Thyroid gland (tissue), 4 donors: ENCODE results near the gene ABHD1. TPM values are rescaled to one million over a fixed set of nuclear protein-coding genes. Genes with fewer than 3 reads are reported as not detected.
"Not testable (repeated sequence)": the region's sequence is repeated elsewhere in the genome, so short reads cannot be mapped to it uniquely, and the experiment has no call there.

Experiments
- DNase-seq, 2 donors: peaks; one replicate each; pipeline ENCODE4 v3.0.0-alpha.2; 2019
- H3K27ac ChIP-seq, 3 donors: fragments of 200-600 bp; sonication (generic); 1 replicate in 2 of 3; 2 replicates in 1 of 3; pipeline ENCODE4 v1.5.1; 2016 to 2019; ENCODE audit warnings: mild to moderate bottlenecking in 1 of 3, moderate library complexity in 1 of 3
- H3K27me3 ChIP-seq: fragments of 200-600 bp; sonication (generic); one replicate; pipeline ENCODE4 v1.5.1; 2019
- H3K36me3 ChIP-seq, 2 donors: fragments of 200-600 bp; sonication (generic); one replicate each; pipeline ENCODE4 v1.5.1; 2016 to 2019
- H3K4me1 ChIP-seq, 2 donors: fragments of 200-600 bp; sonication (generic); one replicate each; pipeline ENCODE4 v1.5.1; 2017 to 2019
- H3K4me3 ChIP-seq, 3 donors: fragments of 200-600 bp; sonication (generic); replicated peaks in 1 of 3; 1 replicate in 2 of 3; 2 replicates in 1 of 3; pipeline ENCODE4 v1.5.1; 2016; ENCODE audit warnings: mild to moderate bottlenecking in 1 of 3
- H3K9me3 ChIP-seq: fragments of 200-600 bp; sonication (generic); one replicate; pipeline ENCODE4 v1.5.1; 2017
- POLR2A ChIP-seq, 2 donors: fragments of 450-650 bp; IDR thresholded peaks; one replicate each; pipeline ENCODE4 v1.6.1; 2017; ENCODE audit warnings: antibody characterized with exemption in 2 of 2, mild to moderate bottlenecking in 2 of 2, moderate library complexity in 1 of 2
- WGBS, 2 donors: methylation state at CpG; one replicate each; pipeline ENCODE4 v1.1.5; 2017; 5-methylcytosine and 5-hydroxymethylcytosine counted together
- intact Hi-C: fragments of 100-400 bp; cut with DNase I; formaldehyde crosslinking; loops from one replicate; pipeline ENCODE4 v1.15.1; 2023
- total RNA-seq, 4 donors: library from RNA; depleted of rRNA; stranded (reverse); fragments of >200 nt; gene quantifications; one replicate each; pipeline ENCODE4 v1.2.3, GENCODE V29; 2016
- TF ChIP-seq, protein P1 (sequence below), 6 experiments: fragments of 200-600 bp in 3 of 6; fragments of 450-650 bp in 3 of 6; sonication (generic) in 3 of 6; IDR thresholded peaks; one replicate each; pipeline ENCODE4 v1.5.1; 2016 to 2019; ENCODE audit warnings: antibody characterized with exemption in 6 of 6, mild to moderate bottlenecking in 2 of 6, inconsistent platforms in 1 of 6, moderate library complexity in 1 of 6

Gene ABHD1
- total RNA-seq, 4 donors from 2014 or later: 0.44 to 1.1 (median 0.76) TPM

DNA sequence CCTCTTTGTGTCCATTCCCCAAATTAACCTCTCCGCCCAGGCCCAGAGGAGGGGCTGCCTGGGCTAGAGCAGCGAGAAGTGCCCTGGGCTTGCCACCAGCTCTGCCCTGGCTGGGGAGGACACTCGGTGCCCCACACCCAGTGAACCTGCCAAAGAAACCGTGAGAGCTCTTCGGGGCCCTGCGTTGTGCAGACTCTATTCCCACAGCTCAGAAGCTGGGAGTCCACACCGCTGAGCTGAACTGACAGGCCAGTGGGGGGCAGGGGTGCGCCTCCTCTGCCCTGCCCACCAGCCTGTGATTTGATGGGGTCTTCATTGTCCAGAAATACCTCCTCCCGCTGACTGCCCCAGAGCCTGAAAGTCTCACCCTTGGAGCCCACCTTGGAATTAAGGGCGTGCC lies 23.6 kb upstream of the ABHD1 start:
- Histone ChIP-seq H3K4me3 (no peak overlapping the region), H3K27me3 (no peaks in the 10 kb centered on the region), H3K36me3 (no peaks in the 10 kb centered on the region), H3K27ac (no peak overlapping the region), H3K4me1 (peaks cover 0 to 10% of the 10 kb centered on the region in 2 donors), H3K9me3 (no peaks in the 10 kb centered on the region)
- intact Hi-C loops: no loop called here
- 84 to 90% methylated on average over 7 to 10 of the region's 10 CpGs for WGBS, 2 donors
- DNase-seq: no peak
- TF ChIP-seq, protein P1, sequence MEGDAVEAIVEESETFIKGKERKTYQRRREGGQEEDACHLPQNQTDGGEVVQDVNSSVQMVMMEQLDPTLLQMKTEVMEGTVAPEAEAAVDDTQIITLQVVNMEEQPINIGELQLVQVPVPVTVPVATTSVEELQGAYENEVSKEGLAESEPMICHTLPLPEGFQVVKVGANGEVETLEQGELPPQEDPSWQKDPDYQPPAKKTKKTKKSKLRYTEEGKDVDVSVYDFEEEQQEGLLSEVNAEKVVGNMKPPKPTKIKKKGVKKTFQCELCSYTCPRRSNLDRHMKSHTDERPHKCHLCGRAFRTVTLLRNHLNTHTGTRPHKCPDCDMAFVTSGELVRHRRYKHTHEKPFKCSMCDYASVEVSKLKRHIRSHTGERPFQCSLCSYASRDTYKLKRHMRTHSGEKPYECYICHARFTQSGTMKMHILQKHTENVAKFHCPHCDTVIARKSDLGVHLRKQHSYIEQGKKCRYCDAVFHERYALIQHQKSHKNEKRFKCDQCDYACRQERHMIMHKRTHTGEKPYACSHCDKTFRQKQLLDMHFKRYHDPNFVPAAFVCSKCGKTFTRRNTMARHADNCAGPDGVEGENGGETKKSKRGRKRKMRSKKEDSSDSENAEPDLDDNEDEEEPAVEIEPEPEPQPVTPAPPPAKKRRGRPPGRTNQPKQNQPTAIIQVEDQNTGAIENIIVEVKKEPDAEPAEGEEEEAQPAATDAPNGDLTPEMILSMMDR (IDR thresholded peaks at IDR 0.05): no peak
- no peak for TF ChIP-seq POLR2A (IDR thresholded peaks at IDR 0.05)

DNA sequence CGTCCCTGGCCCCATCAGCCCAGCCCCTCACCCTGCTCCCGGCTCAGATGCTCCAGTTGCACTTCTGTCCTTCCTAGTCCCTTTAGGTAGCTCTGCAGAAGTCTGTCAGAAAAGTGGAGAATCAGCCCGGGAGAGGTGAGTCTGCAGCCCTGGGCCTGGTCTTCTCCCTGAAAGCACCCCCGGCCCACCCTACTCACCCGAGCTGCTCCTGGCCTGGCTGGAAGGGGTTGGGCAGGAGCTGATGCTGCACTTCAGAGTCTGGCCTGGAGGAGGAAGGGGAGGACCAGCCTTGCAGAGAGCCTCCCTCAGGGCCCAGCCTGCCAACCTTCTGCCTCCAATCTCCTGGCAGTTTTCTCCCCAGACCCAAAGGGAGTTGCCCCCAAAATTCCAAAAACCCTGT lies 21.3 kb upstream of the ABHD1 start:
- Histone ChIP-seq H3K36me3 (no peaks in the 10 kb centered on the region), H3K4me3 (no peak overlapping the region), H3K27ac (no peak overlapping the region), H3K4me1 (peaks cover 5 to 13% of the 10 kb centered on the region in 2 donors), H3K9me3 (no peaks in the 10 kb centered on the region), H3K27me3 (no peaks in the 10 kb centered on the region)
- TF ChIP-seq, protein P1 (IDR thresholded peaks at IDR 0.05): no peak
- TF ChIP-seq POLR2A (IDR thresholded peaks at IDR 0.05): no peak
- intact Hi-C loops: no loop called here
- no peak for DNase-seq
- WGBS, 2 donors: 78 to 93% methylated on average over 2 to 3 of the region's 5 CpGs

GRCh38 chr2:27105981-27106380 lies 17.6 kb upstream of the ABHD1 start:
- TF ChIP-seq, protein P1 (IDR thresholded peaks at IDR 0.05): no peak
- no peak for TF ChIP-seq POLR2A (IDR thresholded peaks at IDR 0.05)
- WGBS, 2 donors: 16 to 23% methylated on average over 3 of the region's 3 CpGs

GRCh38 chr2:27108221-27108620 lies 15.4 kb upstream of the ABHD1 start:
- no peak for TF ChIP-seq POLR2A (IDR thresholded peaks at IDR 0.05)
- TF ChIP-seq, protein P1 (IDR thresholded peaks at IDR 0.05): no peak
- Histone ChIP-seq H3K36me3 (no peaks in the 10 kb centered on the region), H3K4me3 (no peak overlapping the region), H3K9me3 (no peaks in the 10 kb centered on the region), H3K27ac (no peak overlapping the region), H3K4me1 (peaks cover 5 to 13% of the 10 kb centered on the region in 2 donors), H3K27me3 (no peaks in the 10 kb centered on the region)
- intact Hi-C loops: no loop called here
- no peak for DNase-seq
- 86 to 96% methylated on average over 2 of the region's 2 CpGs for WGBS, 2 donors

More at GRCh38 chr2:27105981-27106380, 17.6 kb upstream of the ABHD1 start:
- no peak for DNase-seq
- intact Hi-C loops: no loop called here
- Histone ChIP-seq H3K9me3 (no peaks in the 10 kb centered on the region), H3K36me3 (no peaks in the 10 kb centered on the region), H3K4me3 (no peak overlapping the region), H3K4me1 (peaks cover 5 to 13% of the 10 kb centered on the region in 2 donors), H3K27ac (peak overlapping the region in 1 of 3 donors; percentile 9), H3K27me3 (no peaks in the 10 kb centered on the region)

- TF ChIP-seq, protein P1 (IDR thresholded peaks at IDR 0.05): no peak
- no peak for TF ChIP-seq POLR2A (IDR thresholded peaks at IDR 0.05)
- intact Hi-C loops: no loop called here
- Histone ChIP-seq H3K36me3 (no peaks in the 10 kb centered on the region), H3K27ac (no peak overlapping the region), H3K9me3 (no peaks in the 10 kb centered on the region), H3K27me3 (no peaks in the 10 kb centered on the region), H3K4me1 (peaks cover 5 to 13% of the 10 kb centered on the region in 2 donors), H3K4me3 (no peak overlapping the region)
- WGBS, 2 donors: 87 to 99% methylated on average over 3 of the region's 3 CpGs
- DNase-seq: no peak
These were observed 14.5 kb upstream of the ABHD1 start for GRCh38 chr2:27109083-27109482.

- H3K27ac ChIP-seq, DNase-seq, H3K9me3 ChIP-seq, H3K36me3 ChIP-seq, intact Hi-C loops, H3K27me3 ChIP-seq, H3K4me3 ChIP-seq: not testable (repeated sequence)
- peaks cover 2 to 10% of the 10 kb centered on the region in 2 donors for H3K4me1 ChIP-seq
- 81 to 85% methylated on average over 24 of the region's 24 CpGs for WGBS, 2 donors
These were observed 12.8 kb upstream of the ABHD1 start for GRCh38 chr2:27110603-27111352.

DNA sequence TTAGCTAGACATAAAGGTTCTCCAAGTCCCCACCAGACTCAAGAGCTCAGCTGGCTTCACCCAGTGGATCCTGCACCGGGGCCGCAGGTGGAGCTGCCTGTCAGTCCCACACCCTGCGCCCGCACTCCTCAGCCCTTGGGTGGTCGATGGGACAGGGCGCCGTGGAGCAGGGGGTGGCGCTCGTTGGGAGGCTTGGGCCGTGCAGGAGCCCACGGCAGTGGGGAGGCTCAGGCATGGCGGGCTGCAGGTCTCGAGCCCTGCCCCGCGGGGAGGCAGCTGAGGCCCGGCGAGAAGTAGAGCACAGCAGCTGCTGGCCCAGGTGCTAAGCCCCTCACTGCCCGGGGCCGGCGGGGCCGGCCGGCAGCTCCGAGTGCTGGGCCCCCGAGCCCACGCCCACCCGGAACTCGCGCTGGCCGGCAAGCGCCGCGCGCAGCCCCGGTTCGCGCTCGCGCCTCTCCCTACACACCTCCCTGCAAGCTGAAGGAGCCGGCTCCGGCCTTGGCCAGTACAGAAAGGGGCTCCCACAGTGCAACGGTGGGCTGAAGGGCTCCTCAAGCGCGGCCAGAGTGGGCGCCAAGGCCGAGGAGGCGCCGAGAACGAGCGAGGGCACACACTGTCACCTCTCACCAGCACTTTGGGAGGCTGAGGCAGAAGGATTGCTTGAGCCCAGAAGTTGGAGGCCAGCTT lies 12.1 kb upstream of the ABHD1 start:
- H3K4me3 ChIP-seq, H3K27ac ChIP-seq, DNase-seq, H3K36me3 ChIP-seq, H3K27me3 ChIP-seq, intact Hi-C loops, H3K4me1 ChIP-seq, H3K9me3 ChIP-seq: not testable (repeated sequence)
- WGBS, 2 donors: 92 to 93% methylated on average over 20 to 33 of the region's 49 CpGs
